Sigmoid colon (tissue), 7 donors: ENCODE results near the gene RPL3. TPM values are rescaled to one million over a fixed set of nuclear protein-coding genes. Genes with fewer than 3 reads are reported as not detected.
"Not testable (repeated sequence)": the region's sequence is repeated elsewhere in the genome, so short reads cannot be mapped to it uniquely, and the experiment has no call there.

ENCODE experiments used
- DNase-seq: peaks from one replicate; pipeline ENCODE4 v3.0.0-alpha.2; 2019
- H3K27ac ChIP-seq, 4 donors: fragments of 200-600 bp; sonication (generic); one replicate each; pipeline ENCODE4 v1.5.1; 2016 to 2019; ENCODE audit warnings: mild to moderate bottlenecking in 1 of 4
- H3K27me3 ChIP-seq, 3 donors: fragments of 200-600 bp; sonication (generic); one replicate each; pipeline ENCODE4 v1.5.1; 2019; ENCODE audit warnings: mild to moderate bottlenecking in 1 of 3
- H3K36me3 ChIP-seq, 4 donors: fragments of 200-600 bp; sonication (generic); one replicate each; pipeline ENCODE4 v1.5.1; 2016 to 2019
- H3K4me1 ChIP-seq, 4 donors: fragments of 200-600 bp; sonication (generic); one replicate each; pipeline ENCODE4 v1.5.1; 2017 to 2019
- H3K4me3 ChIP-seq, 4 donors: fragments of 200-600 bp; sonication (generic); one replicate each; pipeline ENCODE4 v1.5.1; 2017 to 2019; ENCODE audit warnings: mild to moderate bottlenecking in 2 of 4, moderate library complexity in 1 of 4
- H3K9me3 ChIP-seq, 4 donors: fragments of 200-600 bp in 3 of 4; sonication (generic) in 3 of 4; one replicate each; pipeline versions ENCODE4 v1.5.1 to v1.6.1; 2013 to 2019
- CTCF ChIP-seq, 4 experiments: fragments of 450-650 bp in 3 of 4; fragments of 200-600 bp in 1 of 4; IDR thresholded peaks; one replicate each; pipeline ENCODE4 v1.5.1; 2016 to 2019; ENCODE audit warnings: antibody characterized with exemption in 4 of 4, mild to moderate bottlenecking in 3 of 4, moderate library complexity in 2 of 4
- EP300 ChIP-seq, 4 donors: sonication (generic); formaldehyde crosslinking; IDR thresholded peaks; one replicate each; pipeline ENCODE4 v1.6.1; 2017; ENCODE audit warnings: antibody characterized with exemption in 4 of 4
- POLR2A ChIP-seq, 2 donors: fragments of 450-650 bp; IDR thresholded peaks; one replicate each; pipeline ENCODE4 v1.6.1; 2016; ENCODE audit warnings: antibody characterized with exemption in 2 of 2, mild to moderate bottlenecking in 2 of 2, moderate library complexity in 2 of 2
- POLR2AphosphoS5 ChIP-seq, 4 donors: sonication (generic); formaldehyde crosslinking; IDR thresholded peaks; one replicate each; pipeline ENCODE4 v1.6.1; 2017; ENCODE audit warnings: antibody characterized with exemption in 4 of 4
- WGBS, 2 donors: extraction: QIAGEN DNeasy Blood & Tissue Kit; methylation state at CpG; one replicate each; pipeline ENCODE4 v1.1.7; 2013; 5-methylcytosine and 5-hydroxymethylcytosine counted together
- intact Hi-C: fragments of 100-400 bp; cut with DNase I; formaldehyde crosslinking; loops from one replicate; pipeline ENCODE4 v1.15.1; 2023
- polyA plus RNA-seq, 3 donors: library from polyadenylated mRNA; stranded (reverse); fragments of 200-250 nt; gene quantifications; one replicate each; pipeline ENCODE4 v1.2.3, GENCODE V29; 2013
- total RNA-seq, 4 donors: library from RNA; depleted of rRNA; stranded (reverse); fragments of >200 nt; gene quantifications; one replicate each; pipeline ENCODE4 v1.1.0, GENCODE V29; 2016
- donor health status: healthy with polysubstance abuse.
- donor health status: Bipolar disorder and iron deficiency.
- donor health status: healthy.

Gene RPL3
- total and polyA plus RNA-seq, 7 donors: 1,532 to 4,917 (median 2,212) TPM

GRCh38 chr22:39344046-39344390 lies 24.6 kb upstream of the RPL3 start:
- H3K27ac ChIP-seq: no peak overlapping the region
- TF ChIP-seq EP300 (IDR thresholded peaks at IDR 0.05) (no peak), POLR2A (IDR thresholded peaks at IDR 0.05) (no peak), POLR2AphosphoS5 (IDR thresholded peaks at IDR 0.05) (no peak), CTCF (IDR thresholded peaks at IDR 0.05) (no peak)
- H3K36me3 ChIP-seq: no peaks in the 10 kb centered on the region
- no peaks in the 10 kb centered on the region for H3K9me3 ChIP-seq
- intact Hi-C loops: no loop called here
- peaks cover 0 to 4% (median 3%) of the 10 kb centered on the region in 4 donors for H3K4me1 ChIP-seq
- H3K4me3 ChIP-seq: no peak overlapping the region
- WGBS, 2 donors: 69 to 83% methylated on average over 8 of the region's 8 CpGs
- H3K27me3 ChIP-seq: no peaks in the 10 kb centered on the region
- DNase-seq: no peak

- TF ChIP-seq POLR2AphosphoS5 (IDR thresholded peaks at IDR 0.05) (no peak), EP300 (IDR thresholded peaks at IDR 0.05) (no peak), POLR2A (IDR thresholded peaks at IDR 0.05) (no peak), CTCF (IDR thresholded peaks at IDR 0.05) (peak in 3 of 4 experiments; percentile 34 to 65 (median 47))
- intact Hi-C loops: no loop called here
- Histone ChIP-seq H3K27ac (no peak overlapping the region), H3K4me1 (no peaks in the 10 kb centered on the region), H3K9me3 (no peaks in the 10 kb centered on the region), H3K36me3 (no peaks in the 10 kb centered on the region), H3K4me3 (no peak overlapping the region), H3K27me3 (no peaks in the 10 kb centered on the region)
- DNase-seq: no peak
- 25 to 27% methylated on average over 15 of the region's 15 CpGs for WGBS, 2 donors
These were observed 24.0 kb upstream of the RPL3 start for GRCh38 chr22:39343259-39344045.

GRCh38 chr22:39341179-39341578 lies 21.8 kb upstream of the RPL3 start:
- no peak for DNase-seq
- intact Hi-C loops: no loop called here
- no peaks in the 10 kb centered on the region for H3K27me3 ChIP-seq
- no peaks in the 10 kb centered on the region for H3K4me1 ChIP-seq
- no peak for TF ChIP-seq EP300 (IDR thresholded peaks at IDR 0.05)
- no peak for TF ChIP-seq POLR2A (IDR thresholded peaks at IDR 0.05)
- TF ChIP-seq POLR2AphosphoS5 (IDR thresholded peaks at IDR 0.05): no peak
- no peak for TF ChIP-seq CTCF (IDR thresholded peaks at IDR 0.05)
- H3K36me3 ChIP-seq: no peaks in the 10 kb centered on the region
- H3K4me3 ChIP-seq: no peak overlapping the region
- H3K9me3 ChIP-seq: no peaks in the 10 kb centered on the region
- WGBS, 2 donors: 89 to 92% methylated on average over 3 of the region's 3 CpGs
- no peak overlapping the region for H3K27ac ChIP-seq

GRCh38 chr22:39339775-39340174 lies 20.4 kb upstream of the RPL3 start:
- intact Hi-C loops, H3K4me3 ChIP-seq, H3K36me3 ChIP-seq, H3K27ac ChIP-seq, H3K27me3 ChIP-seq, H3K4me1 ChIP-seq, H3K9me3 ChIP-seq, DNase-seq: not testable (repeated sequence)
- WGBS, 2 donors: 86 to 87% methylated on average over 7 of the region's 7 CpGs

- intact Hi-C loops: no loop called here
- H3K9me3 ChIP-seq: no peaks in the 10 kb centered on the region
- DNase-seq: no peak
- no peak overlapping the region for H3K27ac ChIP-seq
- no peak overlapping the region for H3K4me3 ChIP-seq
- no peaks in the 10 kb centered on the region for H3K27me3 ChIP-seq
- no peaks in the 10 kb centered on the region for H3K4me1 ChIP-seq
- WGBS, 2 donors: 82 to 87% methylated on average over 5 of the region's 5 CpGs
- H3K36me3 ChIP-seq: no peaks in the 10 kb centered on the region
- TF ChIP-seq CTCF (IDR thresholded peaks at IDR 0.05) (no peak), POLR2A (IDR thresholded peaks at IDR 0.05) (no peak), POLR2AphosphoS5 (IDR thresholded peaks at IDR 0.05) (no peak), EP300 (IDR thresholded peaks at IDR 0.05) (no peak)
These were observed 17.0 kb upstream of the RPL3 start for GRCh38 chr22:39336411-39336810.
